Activated CD8-positive, alpha-beta memory T cell treated with anti-CD3 and anti-CD28 coated beads for 4 hours (primary cell): ENCODE measurements around the gene ADAM10.

ENCODE experiments used
- DNase-seq, 2 donors: peaks; one replicate each; pipeline ENCODE4 v3.0.0-alpha.2; 2020; ENCODE audit warnings: low read depth in 2 of 2

The ADAM10 gene

GRCh38 chr15:58583171-58583908 is 166.2 kb downstream of the ADAM10 start:
- no peak for DNase-seq

DNA sequence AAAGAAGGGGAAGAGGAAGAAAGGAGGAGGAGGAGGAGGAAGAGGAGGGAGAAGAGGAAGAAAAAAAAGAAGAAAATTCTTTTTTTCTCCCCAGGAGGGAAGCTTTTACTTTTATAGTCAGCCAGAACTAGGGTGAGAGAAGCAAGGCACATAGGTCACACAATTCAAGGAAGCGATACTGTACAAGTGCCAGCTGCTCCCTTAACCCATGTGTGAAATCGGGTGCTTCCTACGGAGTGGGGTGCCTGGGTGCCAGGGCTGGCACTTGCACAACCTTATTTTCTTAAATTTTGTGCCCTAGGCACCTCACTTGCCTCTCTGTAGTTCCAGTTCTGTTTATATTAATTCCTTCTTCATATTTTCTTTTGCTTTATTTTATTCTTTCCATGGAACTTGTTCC is 167.3 kb downstream of the ADAM10 start:
- no peak for DNase-seq

- DNase-seq = no peak
These were observed 172.8 kb downstream of the ADAM10 start for GRCh38 chr15:58576657-58577056.

GRCh38 chr15:58575045-58575786 is 174.3 kb downstream of the ADAM10 start:
- no peak for DNase-seq

DNA sequence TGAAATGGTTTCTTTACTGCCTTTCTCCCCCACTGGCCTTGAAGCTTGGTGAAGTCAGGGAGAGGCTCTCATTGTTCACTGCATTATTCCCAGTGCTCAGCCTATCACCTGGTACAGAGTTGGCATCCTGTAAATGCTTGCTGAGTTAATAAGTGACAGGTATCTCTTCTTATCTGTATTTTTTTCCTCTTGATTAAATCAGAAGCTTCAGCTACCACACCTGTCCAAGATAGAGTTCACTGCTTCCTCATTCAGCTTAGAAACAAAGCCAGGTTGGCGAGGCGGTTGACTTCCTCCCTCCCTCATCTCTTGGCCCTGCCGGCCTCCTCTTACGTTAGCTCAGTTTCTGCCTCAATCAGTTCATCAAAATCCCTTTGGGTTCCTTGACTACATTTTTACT is 174.9 kb downstream of the ADAM10 start:
- no peak for DNase-seq

- no peak for DNase-seq
These were observed 176.2 kb downstream of the ADAM10 start for GRCh38 chr15:58573270-58573669.

GRCh38 chr15:58572521-58572920 is 177.0 kb downstream of the ADAM10 start:
- DNase-seq = no peak

- no peak for DNase-seq
These were observed 178.0 kb downstream of the ADAM10 start for GRCh38 chr15:58571491-58571890.

- no peak for DNase-seq
These were observed 180.1 kb downstream of the ADAM10 start for GRCh38 chr15:58569455-58569854.

GRCh38 chr15:58568157-58568571 is 181.3 kb downstream of the ADAM10 start:
- DNase-seq = no peak

DNA sequence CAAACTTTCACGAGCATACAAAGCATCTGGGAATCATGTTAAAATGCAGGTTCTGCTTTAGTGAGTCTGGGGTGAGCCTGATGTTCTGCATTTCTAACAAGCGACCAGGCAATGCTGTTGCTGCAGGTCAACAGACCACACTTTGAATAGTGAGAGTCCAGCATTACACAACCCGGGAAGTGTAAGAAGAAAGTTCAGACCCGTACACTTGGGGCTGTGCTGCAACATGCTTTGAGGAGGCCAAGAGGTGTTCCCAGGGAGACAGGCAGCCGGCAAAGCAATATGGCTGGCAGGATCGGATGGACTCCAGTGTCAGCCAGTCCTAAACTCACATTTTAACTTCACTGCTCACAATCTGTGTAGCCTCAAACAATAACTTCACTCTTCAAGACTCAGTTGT is 183.5 kb downstream of the ADAM10 start:
- DNase-seq = no peak

DNA sequence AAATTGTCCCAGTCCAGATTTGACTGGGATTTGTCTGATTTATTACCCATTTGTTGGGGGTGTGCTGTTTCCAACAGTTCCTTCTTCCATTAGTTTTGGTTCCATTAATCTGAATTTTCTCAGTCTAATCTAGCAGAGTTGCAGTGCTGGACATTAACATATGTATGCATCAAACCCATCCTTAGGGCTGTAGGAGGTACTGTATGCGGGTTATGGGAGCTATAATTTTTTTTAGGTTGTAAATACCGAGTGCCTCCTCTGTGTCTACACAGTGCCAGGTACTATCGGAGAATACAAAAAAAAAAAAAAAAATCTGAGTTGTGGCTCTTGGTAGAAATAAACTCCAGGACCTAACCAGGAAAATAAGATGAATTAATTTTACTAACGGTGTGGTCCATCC is 183.9 kb downstream of the ADAM10 start:
- no peak for DNase-seq

DNA sequence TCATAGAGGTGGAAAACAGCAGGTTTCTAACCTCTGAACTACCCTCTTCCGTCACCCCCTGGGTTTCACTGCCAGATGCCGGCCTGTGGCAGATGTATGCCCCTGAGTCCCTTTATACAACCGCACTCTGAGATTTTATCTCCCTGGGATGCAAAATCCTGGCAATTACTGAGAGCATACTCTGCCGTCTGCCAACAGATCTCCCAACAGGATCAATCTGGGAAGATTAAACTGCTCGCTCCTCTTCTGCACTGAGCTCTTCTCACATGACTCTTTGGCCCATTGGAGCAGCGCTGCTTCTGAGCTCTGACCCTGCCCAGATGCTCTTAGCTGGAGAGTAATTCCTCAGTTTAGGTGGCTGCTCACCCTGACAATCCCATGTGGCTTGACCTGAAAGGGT is 184.5 kb downstream of the ADAM10 start:
- DNase-seq = no peak

DNA sequence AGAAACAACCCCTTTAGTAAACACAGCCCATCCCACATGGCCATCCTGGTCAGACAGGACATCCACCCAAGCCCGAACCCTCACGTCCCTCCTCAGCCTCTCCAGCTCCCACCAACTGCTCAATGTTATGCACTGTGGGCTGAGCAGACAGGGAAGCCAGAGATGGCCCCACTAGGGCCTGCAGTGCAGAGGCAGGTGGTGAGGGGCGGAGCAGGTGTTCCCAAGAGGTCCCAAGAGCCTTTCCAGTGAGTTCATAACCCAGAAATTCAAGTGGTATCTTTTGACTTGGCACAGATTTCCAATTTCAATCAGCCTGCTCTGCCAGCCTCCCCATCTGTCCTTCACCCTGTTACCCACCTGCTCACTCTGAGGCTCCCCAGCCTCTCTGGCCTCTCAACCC is 187.4 kb downstream of the ADAM10 start:
- DNase-seq = no peak

DNA sequence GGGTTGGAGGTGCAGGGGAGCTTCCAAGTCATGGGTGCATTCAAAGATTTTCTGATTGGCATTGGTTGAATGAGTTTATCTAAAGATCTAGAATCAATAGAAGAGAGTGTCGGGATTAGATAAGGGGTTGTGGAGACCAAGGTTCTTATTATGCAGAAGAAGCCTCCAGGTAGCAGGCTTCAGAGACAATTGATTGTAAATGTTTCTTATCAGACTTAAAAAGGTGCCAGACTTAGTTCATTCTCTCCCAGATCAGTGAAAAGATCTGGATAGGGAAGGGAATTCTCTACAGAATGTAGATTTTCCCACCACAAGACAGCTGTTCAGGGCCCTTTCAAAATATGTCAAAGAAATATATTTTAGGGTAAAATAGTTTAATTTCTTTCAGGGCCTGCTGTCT is 188.2 kb downstream of the ADAM10 start:
- DNase-seq = no peak

- no peak for DNase-seq
These were observed 189.5 kb downstream of the ADAM10 start for GRCh38 chr15:58559904-58560588.

DNA sequence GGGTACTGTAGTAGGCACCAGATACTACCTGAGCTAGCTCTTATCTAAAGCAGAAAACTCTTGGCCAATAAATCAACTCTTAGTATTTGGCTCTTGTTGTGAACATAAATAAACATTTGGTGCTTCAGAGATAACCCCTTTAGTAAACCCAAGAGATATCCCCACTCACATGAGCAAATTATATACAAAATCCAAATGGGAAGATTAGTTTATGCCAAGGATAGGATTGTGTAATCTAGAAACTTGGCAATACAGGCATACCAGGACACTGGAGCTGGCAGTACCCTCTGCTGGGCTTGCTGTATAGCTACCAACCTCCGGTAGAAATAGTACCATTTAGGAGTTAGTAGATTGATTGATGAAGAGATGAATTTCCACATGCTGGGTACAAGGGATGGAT is 190.7 kb downstream of the ADAM10 start:
- DNase-seq = no peak

DNA sequence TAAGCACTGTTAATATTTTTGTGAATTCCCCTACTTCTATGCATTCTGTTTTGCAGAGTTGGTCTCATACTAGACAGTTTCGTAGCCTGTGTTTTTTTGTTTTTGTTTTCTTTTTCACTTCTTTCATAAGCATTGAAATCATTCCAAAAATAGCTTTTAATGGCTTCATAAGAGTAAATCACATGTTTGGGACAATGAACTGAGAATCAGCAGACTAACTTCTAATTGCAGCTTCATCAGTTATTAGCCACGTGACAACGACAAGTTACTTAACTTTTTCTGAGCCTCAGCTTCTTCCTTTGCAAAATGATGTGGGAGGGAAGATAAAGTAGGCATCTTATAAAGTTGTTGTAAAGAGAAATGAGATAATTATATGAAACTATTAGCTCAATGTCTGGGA is 193.0 kb downstream of the ADAM10 start:
- no peak for DNase-seq

GRCh38 chr15:58556028-58556361 is 193.5 kb downstream of the ADAM10 start:
- no peak for DNase-seq

DNA sequence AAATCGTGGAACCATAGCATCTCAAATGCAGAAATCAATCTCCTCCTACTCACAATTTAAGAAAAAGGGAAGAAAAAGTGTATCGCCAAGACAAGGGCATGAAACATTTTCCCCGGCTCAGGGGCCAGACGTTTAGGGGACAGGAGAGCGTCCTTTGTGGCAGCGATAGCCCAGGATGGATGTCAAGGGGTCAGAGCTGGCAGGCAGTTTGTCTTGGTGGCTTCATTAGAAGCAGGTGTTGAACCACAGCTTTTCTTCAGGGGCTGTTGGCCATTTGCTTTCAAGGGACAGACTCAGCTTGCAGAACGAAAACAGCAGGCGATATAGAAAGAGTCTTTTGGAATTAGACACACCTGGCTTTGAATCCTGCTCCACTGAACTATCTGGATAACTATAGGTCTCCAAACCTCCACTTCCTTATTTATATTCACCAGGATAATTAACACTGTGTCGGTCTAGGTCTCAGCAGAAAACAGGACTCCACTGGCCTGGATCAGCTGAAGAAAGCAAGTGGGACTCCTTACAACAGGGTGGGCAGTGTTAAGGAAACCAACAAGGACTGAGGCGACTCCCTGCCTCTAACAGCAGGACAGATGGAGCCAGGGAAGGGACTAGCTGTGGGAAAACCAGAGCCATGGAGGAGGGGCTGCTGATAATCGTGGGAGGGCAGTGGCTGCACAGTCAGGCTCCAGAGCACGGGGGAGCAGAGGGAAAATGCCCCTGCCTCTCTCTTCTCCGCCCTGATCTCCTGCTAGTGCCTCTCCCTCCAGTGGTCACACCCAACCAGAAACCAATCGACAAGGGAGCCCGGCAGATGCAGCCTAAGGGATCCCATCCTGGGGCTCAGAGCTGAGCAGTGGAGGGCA is 194.1 kb downstream of the ADAM10 start:
- DNase-seq = no peak

DNA sequence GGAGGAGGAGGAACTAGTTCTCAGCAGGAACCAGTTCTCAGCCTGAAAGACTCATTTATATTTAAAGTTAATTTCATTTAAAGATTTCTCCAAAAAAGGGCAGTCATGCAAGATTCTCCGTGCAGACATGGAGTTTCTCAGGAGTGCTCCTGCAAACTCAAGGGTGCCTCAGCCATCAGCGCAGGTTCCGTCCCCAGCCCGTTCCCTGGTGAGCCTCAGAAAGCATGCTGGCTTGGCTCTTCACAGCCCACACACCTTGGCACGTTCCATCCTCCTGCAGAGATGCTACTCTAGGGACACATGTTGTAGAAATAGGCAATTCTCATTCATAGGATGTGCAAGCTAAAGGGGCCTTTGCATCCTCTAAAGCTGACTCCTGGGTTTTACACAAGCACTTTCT is 194.7 kb downstream of the ADAM10 start:
- no peak for DNase-seq

DNA sequence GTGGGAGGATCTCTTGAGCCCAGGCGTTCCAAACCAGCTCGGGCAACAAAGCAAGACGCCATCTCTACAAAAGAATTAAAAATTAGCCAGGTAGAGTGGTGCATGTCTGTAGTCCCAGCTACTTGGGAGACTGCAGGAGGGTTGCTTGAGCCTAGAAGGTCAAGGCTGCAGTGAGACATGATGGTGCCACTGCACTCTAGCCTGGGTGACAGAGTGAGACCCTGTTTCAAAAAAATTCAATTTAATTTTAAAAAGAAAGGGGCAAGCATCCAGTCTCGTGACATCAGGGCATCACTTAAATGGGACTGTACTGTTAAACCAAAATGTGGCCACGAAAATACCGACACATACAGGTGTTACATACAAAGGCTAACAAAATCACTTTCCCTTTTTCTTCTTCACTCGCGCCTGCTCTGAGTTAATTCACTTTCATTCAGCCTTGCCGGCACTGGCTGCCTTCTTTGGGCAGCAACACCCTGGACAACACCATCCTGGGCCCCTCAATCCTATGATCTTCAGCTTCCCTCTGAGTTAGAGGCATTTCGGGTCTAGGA is 196.1 kb downstream of the ADAM10 start:
- DNase-seq = no peak
